Breast epithelium (tissue), 4 donors: ENCODE data around the gene SLC25A38. TPM values are rescaled to one million over a fixed set of nuclear protein-coding genes. Genes with fewer than 3 reads are reported as not detected.

Experiments
- DNase-seq, 2 donors: peaks; one replicate each; pipeline ENCODE4 v3.0.0-alpha.2; 2019; ENCODE audit warnings: low spot score in 2 of 2
- H3K27ac ChIP-seq, 2 donors: fragments of 200-600 bp; sonication (generic) in 1 of 2; one replicate each; pipeline ENCODE4 v1.5.1; 2016 to 2019; ENCODE audit warnings: mild to moderate bottlenecking in 1 of 2
- H3K27me3 ChIP-seq, 2 donors: fragments of 200-600 bp; sonication (generic) in 1 of 2; one replicate each; pipeline versions ENCODE4 v1.5.1 to v1.6.0; 2017 to 2019; ENCODE audit warnings: control low read depth in 1 of 2, mild to moderate bottlenecking in 1 of 2
- H3K36me3 ChIP-seq: fragments of 200-600 bp; one replicate; pipeline ENCODE4 v1.5.1; 2019
- H3K4me1 ChIP-seq, 2 donors: fragments of 200-600 bp; sonication (generic); one replicate each; pipeline ENCODE4 v1.5.1; 2016 to 2019; ENCODE audit warnings: control low read depth in 1 of 2
- H3K4me3 ChIP-seq, 3 donors: fragments of 200-600 bp; sonication (generic); 1 replicate in 2 of 3; 2 replicates in 1 of 3; pipeline ENCODE4 v1.5.1; 2016 to 2019; ENCODE audit warnings: mild to moderate bottlenecking in 3 of 3, moderate library complexity in 2 of 3
- H3K9me3 ChIP-seq, 2 donors: fragments of 200-600 bp; sonication (generic) in 1 of 2; one replicate each; pipeline ENCODE4 v1.5.1; 2016 to 2019; ENCODE audit warnings: control low read depth in 1 of 2
- POLR2A ChIP-seq: fragments of 450-650 bp; IDR thresholded peaks from one replicate; pipeline ENCODE4 v1.6.1; 2016; ENCODE audit warnings: antibody characterized with exemption, mild to moderate bottlenecking, moderate library complexity
- POLR2AphosphoS5 ChIP-seq, 3 donors: sonication (generic); formaldehyde crosslinking; IDR thresholded peaks; one replicate each; pipeline ENCODE4 v1.6.1; 2017; ENCODE audit warnings: antibody characterized with exemption in 3 of 3
- intact Hi-C: fragments of 100-400 bp; cut with DNase I; formaldehyde crosslinking; loops from one replicate; pipeline ENCODE4 v1.15.1; 2023; ENCODE audit warnings: low total_unique reads
- total RNA-seq, 3 donors: library from RNA; depleted of rRNA; stranded (reverse); fragments of >200 nt; gene quantifications; one replicate each; pipeline ENCODE4 v1.1.0, GENCODE V29; 2016
- TF ChIP-seq, protein P1 (sequence below), 3 donors: fragments of 450-650 bp; IDR thresholded peaks; one replicate each; pipeline ENCODE4 v1.5.1; 2016 to 2017; ENCODE audit warnings: antibody characterized with exemption in 3 of 3, mild to moderate bottlenecking in 3 of 3, moderate library complexity in 3 of 3

The SLC25A38 gene
- total RNA-seq, 3 donors from 2014 or later = 28.2 to 31.6 (median 30.9) TPM

GRCh38 chr3:39419742-39420315 lies 36.7 kb downstream of the SLC25A38 start:
- no peak for DNase-seq
- no peaks in the 10 kb centered on the region for H3K9me3 ChIP-seq
- H3K4me1 ChIP-seq = no peaks in the 10 kb centered on the region
- no peak overlapping the region for H3K27ac ChIP-seq
- H3K4me3 ChIP-seq = no peak overlapping the region
- no peaks in the 10 kb centered on the region for H3K27me3 ChIP-seq
- no peaks in the 10 kb centered on the region for H3K36me3 ChIP-seq
- TF ChIP-seq POLR2A = no peak
- TF ChIP-seq POLR2AphosphoS5 (IDR thresholded peaks at IDR 0.05) = no peak
- TF ChIP-seq, protein P1, sequence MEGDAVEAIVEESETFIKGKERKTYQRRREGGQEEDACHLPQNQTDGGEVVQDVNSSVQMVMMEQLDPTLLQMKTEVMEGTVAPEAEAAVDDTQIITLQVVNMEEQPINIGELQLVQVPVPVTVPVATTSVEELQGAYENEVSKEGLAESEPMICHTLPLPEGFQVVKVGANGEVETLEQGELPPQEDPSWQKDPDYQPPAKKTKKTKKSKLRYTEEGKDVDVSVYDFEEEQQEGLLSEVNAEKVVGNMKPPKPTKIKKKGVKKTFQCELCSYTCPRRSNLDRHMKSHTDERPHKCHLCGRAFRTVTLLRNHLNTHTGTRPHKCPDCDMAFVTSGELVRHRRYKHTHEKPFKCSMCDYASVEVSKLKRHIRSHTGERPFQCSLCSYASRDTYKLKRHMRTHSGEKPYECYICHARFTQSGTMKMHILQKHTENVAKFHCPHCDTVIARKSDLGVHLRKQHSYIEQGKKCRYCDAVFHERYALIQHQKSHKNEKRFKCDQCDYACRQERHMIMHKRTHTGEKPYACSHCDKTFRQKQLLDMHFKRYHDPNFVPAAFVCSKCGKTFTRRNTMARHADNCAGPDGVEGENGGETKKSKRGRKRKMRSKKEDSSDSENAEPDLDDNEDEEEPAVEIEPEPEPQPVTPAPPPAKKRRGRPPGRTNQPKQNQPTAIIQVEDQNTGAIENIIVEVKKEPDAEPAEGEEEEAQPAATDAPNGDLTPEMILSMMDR (IDR thresholded peaks at IDR 0.05) = no peak
- intact Hi-C loops = no loop called here

DNA sequence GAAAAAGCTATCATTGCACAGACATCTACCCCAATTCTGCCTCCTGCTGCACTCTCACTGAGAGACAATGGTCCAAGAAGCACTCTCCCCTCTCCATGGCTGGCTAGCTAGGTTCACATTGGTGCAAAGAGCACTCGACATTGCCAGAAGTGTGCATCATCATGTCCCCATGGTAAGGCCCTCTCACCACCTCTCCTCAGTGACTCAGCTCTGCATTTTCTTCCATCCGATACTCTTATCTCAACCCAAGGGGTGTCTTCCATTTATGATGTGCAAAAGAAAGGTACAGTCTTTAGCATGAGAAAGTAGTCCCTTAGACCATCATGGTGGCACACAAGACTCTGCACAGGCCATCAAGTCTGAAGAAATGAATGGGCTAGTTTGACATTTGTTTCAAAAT lies 37.4 kb downstream of the SLC25A38 start:
- DNase-seq = no peak
- TF ChIP-seq, protein P1 (IDR thresholded peaks at IDR 0.05) = no peak
- TF ChIP-seq POLR2AphosphoS5 (IDR thresholded peaks at IDR 0.05) (no peak), POLR2A (no peak)
- Histone ChIP-seq H3K27me3 (no peaks in the 10 kb centered on the region), H3K27ac (no peak overlapping the region), H3K9me3 (no peaks in the 10 kb centered on the region), H3K36me3 (no peaks in the 10 kb centered on the region), H3K4me3 (no peak overlapping the region), H3K4me1 (no peaks in the 10 kb centered on the region)
- intact Hi-C loops = no loop called here

- no peak for DNase-seq
- H3K4me3 ChIP-seq = no peak overlapping the region
- intact Hi-C loops = no loop called here
- no peak overlapping the region for H3K27ac ChIP-seq
- H3K4me1 ChIP-seq = no peaks in the 10 kb centered on the region
- H3K27me3 ChIP-seq = no peaks in the 10 kb centered on the region
- no peaks in the 10 kb centered on the region for H3K9me3 ChIP-seq
- TF ChIP-seq, protein P1 (IDR thresholded peaks at IDR 0.05) = no peak
- TF ChIP-seq POLR2A (no peak), POLR2AphosphoS5 (IDR thresholded peaks at IDR 0.05) (no peak)
- no peaks in the 10 kb centered on the region for H3K36me3 ChIP-seq
These were observed 40.3 kb downstream of the SLC25A38 start for GRCh38 chr3:39423436-39423970.

DNA sequence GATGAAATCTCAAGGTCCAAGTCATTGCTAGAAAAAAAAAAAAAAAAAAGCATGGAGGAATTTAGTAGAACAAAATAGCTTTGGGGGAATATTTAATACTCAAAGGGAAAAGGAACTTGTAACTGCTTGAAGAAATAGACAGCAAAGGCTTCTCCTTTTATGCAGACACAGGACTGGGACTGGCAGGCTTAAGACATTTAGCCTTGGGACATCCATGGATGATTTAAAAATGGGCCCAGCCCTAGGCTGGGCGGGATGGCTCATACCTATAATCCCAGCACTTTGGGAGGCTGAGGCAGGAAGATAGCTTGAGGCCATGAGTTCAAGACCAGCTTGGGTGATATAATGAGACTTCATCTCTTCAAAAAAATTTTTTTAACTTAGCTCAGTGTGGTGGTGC lies 43.1 kb downstream of the SLC25A38 start:
- intact Hi-C loops = no loop called here
- DNase-seq = no peak

GRCh38 chr3:39427506-39427905 lies 44.3 kb downstream of the SLC25A38 start:
- Histone ChIP-seq H3K36me3 (no peaks in the 10 kb centered on the region), H3K4me1 (no peaks in the 10 kb centered on the region), H3K4me3 (no peak overlapping the region), H3K9me3 (no peaks in the 10 kb centered on the region), H3K27me3 (no peaks in the 10 kb centered on the region), H3K27ac (no peak overlapping the region)
- TF ChIP-seq POLR2AphosphoS5 (IDR thresholded peaks at IDR 0.05) (no peak), POLR2A (no peak)
- TF ChIP-seq, protein P1 (IDR thresholded peaks at IDR 0.05) = no peak
- no peak for DNase-seq
- intact Hi-C loops = no loop called here

More for the DNA sequence above, 43.1 kb downstream of the SLC25A38 start:
- no peaks in the 10 kb centered on the region for H3K4me1 ChIP-seq
- H3K27ac ChIP-seq = no peak overlapping the region
- no peak overlapping the region for H3K4me3 ChIP-seq
- H3K36me3 ChIP-seq = no peaks in the 10 kb centered on the region
- H3K9me3 ChIP-seq = no peaks in the 10 kb centered on the region
- TF ChIP-seq, protein P1 (IDR thresholded peaks at IDR 0.05) = no peak
- TF ChIP-seq POLR2A (no peak), POLR2AphosphoS5 (IDR thresholded peaks at IDR 0.05) (no peak)
- no peaks in the 10 kb centered on the region for H3K27me3 ChIP-seq
